Stimulated activated CD8-positive, alpha-beta memory T cell treated with anti-CD3 and anti-CD28 coated beads, Interleukin-4, amount 100 ng/mL, for 4 hours (primary cell): ENCODE measurements around the gene CLBA1.
"Not testable (repeated sequence)": the region's sequence is repeated elsewhere in the genome, so short reads cannot be mapped to it uniquely, and the experiment has no call there.

ENCODE experiments used
- DNase-seq, 2 donors: peaks; one replicate each; pipeline ENCODE4 v3.0.0-alpha.2; 2020; ENCODE audit warnings: low read depth in 2 of 2, low spot score in 1 of 2

CLBA1 gene

GRCh38 chr14:104947881-104948735 is 37.5 kb upstream of the CLBA1 start:
- not testable (repeated sequence) for DNase-seq

- no peak for DNase-seq
Measured at GRCh38 chr14:104948736-104949031, 36.9 kb upstream of the CLBA1 start.

GRCh38 chr14:104949406-104949955 is 36.1 kb upstream of the CLBA1 start:
- not testable (repeated sequence) for DNase-seq

GRCh38 chr14:104950021-104950420 is 35.6 kb upstream of the CLBA1 start:
- no peak for DNase-seq

- not testable (repeated sequence) for DNase-seq
Measured at GRCh38 chr14:104950701-104951100, 34.9 kb upstream of the CLBA1 start.

GRCh38 chr14:104951863-104952657 is 33.5 kb upstream of the CLBA1 start:
- DNase-seq = not testable (repeated sequence)

GRCh38 chr14:104953097-104953496 is 32.5 kb upstream of the CLBA1 start:
- no peak for DNase-seq

GRCh38 chr14:104953896-104954656 is 31.5 kb upstream of the CLBA1 start:
- DNase-seq = no peak

- no peak for DNase-seq
Measured at GRCh38 chr14:104954746-104955395, 30.7 kb upstream of the CLBA1 start.

GRCh38 chr14:104955396-104955770 is 30.2 kb upstream of the CLBA1 start:
- DNase-seq = no peak

- DNase-seq = no peak
Measured at GRCh38 chr14:104956290-104956890, 29.2 kb upstream of the CLBA1 start.

GRCh38 chr14:104957146-104958113 is 28.2 kb upstream of the CLBA1 start:
- no peak for DNase-seq

GRCh38 chr14:104964546-104964945 is 21.0 kb upstream of the CLBA1 start:
- no peak for DNase-seq

- no peak for DNase-seq
Measured at GRCh38 chr14:104965561-104966231, 19.9 kb upstream of the CLBA1 start.

- no peak for DNase-seq
Measured at GRCh38 chr14:104966261-104966865, 19.2 kb upstream of the CLBA1 start.

GRCh38 chr14:104966981-104967385 is 18.6 kb upstream of the CLBA1 start:
- DNase-seq = no peak

GRCh38 chr14:104967386-104968152 is 18.0 kb upstream of the CLBA1 start:
- no peak for DNase-seq

- DNase-seq = no peak
Measured at GRCh38 chr14:104968153-104968527, 17.4 kb upstream of the CLBA1 start.
